CD4-positive, alpha-beta T cell treated with Interleukin-15 for 1 hour (primary cell): Measurements from ENCODE around the gene ZBTB6.
"Not testable (repeated sequence)": the region's sequence is repeated elsewhere in the genome, so short reads cannot be mapped to it uniquely, and the experiment has no call there.

ENCODE experiments used
- DNase-seq: peaks from one replicate; pipeline ENCODE4 v3.0.0-alpha.2; 2020

The ZBTB6 gene

DNA sequence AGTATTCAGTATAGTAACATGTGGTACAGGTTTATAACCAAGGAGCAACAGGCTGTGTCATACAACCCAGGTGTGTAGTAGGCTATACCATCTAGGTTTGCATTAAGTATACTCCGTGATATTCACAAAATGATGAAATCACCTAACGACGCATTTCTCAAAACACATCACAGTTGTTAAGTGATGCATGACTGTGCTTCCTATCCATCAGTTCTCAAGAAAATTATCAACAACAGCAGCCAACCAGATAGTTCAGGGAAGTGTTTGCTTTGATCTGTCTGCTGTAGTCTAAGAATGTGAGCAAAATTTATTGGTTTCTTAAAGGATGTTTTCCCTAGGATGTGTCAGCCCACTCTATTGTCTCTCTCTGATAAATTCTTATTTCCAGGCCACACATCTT lies 10.8 kb upstream of the ZBTB6 start:
- DNase-seq: no peak

DNA sequence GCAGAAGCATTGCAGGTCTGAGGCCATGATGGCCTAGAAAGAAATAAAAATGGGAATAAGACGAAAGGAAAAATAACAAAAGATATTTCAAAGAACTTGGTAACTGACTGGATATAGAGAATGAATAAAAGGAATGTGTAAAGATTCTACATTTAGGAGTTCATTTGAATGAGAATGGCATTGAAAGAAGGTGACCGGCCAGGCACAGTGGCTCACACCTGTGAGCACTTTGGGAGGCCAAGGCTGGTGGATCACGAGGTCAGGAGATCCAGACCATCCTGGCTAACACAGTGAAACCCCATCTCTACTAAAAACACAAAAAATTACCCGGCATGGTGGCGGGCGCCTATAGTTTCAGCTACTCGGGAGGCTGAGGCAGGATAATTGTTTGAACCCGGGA lies 9.6 kb upstream of the ZBTB6 start:
- DNase-seq: no peak

DNA sequence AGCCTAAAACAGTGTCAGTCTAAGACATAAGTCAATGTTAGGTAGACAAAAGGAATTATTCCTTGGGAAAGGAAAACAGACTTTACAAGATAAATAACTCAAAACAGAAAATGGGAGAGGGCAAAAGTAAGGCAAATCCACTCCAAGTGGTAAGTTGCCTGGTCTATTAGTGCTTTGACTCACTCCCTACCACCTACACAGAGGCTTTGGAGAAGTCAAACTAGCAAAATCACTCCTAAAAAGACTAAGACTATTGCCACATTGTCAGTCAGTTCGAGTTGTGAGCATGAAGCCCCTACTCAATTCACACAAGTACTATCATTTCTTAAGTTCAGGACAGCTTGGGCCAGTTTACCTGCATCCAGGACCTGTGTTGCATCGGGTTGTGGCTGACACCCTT lies 5.2 kb upstream of the ZBTB6 start:
- no peak for DNase-seq

DNA sequence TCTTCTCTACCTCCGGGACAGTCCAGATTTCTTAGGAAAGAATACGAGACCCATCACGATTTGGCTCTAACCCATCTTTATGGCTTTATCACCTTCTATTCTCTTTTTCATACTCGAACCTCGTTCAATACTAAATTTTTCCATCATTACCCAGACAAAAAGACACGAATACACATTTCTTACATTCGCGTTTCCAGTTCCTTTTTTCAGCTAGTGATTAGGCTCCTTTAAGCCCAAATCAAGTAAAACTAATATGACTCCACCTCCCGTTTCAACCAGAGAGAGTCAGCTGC lies 506 bp downstream of the ZBTB6 start:
- DNase-seq: no peak

DNA sequence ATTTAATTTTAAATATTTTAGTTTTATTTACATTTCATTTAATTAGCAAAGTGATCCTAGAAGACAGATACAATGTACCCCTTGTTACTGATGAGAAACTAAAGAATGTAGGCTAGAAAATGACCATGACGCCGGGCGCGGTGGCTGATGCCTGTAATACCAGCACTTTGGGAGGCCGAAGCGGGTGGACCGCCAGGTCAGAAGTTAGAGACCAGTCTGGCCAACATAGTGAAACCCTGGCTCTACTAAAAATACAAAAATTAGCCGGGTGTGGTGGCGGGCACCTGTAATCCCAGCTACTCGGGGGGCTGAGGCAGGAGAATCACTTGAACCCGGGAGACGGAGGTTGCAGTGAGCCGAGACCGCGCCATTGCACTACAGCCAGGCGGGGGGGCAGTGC lies 7.0 kb downstream of the ZBTB6 start:
- DNase-seq: not testable (repeated sequence)

DNA sequence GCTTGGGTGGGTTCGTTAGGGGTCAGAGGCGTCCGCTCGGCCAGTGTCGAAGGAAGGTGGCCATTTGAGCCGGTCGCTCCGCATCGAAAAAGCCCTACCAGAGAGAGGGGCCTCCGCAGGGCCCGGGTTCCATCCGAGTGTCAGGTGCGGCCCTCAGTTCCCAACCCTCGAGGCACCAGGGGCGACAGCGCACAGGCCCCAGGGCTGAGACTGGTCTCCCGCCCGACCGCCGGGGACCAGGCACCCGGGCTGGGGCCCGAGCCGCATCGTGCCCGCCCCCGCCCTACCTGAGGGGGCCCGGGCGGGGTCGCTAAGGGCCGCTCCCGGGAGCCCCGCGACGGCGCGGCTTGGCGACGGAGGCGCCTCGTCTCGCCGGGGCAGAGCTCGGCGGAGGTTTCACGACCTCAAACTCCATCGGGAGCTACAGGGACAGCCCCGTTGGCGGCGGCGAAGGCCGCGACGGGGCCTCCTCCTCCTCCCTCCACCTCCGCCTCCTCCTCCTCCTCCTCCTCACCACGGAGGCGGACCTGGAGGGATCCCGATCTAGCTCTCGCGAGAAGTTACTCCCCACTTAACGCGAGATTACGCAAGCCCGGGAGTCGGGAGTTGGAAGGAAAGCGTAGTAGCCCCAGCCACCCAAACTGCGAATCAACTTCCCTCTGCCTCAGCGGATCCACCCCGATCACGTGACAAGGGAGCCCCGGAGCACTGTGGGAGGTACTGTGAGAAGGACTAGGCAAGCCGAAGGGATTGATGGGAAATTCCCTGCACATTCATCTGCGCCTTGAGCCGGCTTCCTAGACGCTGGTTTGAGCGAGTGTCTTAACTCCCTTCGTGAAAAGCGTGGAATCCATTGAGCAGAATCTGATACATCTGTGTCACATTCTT lies 8.1 kb downstream of the ZBTB6 start, which contains the start of gene RC3H2:
Gene RC3H2, minus strand, starts transcription at position 537 of the 888 bp plus-strand sequence. CDS start 7,850 bp downstream, outside the sequence.
- peak; percentile 99 for DNase-seq

DNA sequence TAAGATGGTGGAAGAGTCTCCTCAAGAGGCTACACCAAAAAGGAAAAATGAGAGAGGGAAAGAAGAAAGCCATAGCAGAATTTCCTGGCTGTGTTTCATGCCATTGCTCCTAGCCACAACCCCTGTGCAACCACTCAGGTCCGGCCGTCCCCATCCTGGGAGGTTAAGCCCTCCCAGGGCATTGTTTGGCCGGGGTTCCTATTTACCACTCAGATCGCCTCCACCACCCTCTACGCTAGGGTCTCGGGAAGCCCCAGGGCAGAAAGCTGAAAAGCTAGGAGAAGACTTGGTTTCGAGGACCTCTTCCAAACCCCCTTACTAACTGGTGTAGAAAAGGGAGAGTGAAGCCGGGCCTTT lies 8.7 kb downstream of the ZBTB6 start:
- peak; percentile 20 for DNase-seq

DNA sequence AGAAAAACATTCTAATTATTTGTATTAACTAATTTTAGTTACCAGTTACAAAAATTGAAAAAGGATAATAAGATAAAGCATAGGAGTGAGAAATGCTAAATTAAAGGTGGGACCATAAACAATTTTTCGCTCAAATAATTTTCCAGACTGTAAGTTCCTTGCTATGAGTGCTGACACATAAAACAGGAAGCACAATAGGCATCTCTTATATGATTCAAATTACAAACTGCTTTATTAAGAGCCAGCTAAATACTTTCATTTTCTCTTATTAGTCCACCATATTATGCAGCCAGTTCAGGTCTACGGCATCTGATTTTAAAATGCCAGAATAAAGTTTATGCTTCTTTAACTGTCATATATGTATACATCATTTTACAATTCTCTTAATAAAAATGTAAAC lies 12.3 kb downstream of the ZBTB6 start:
- DNase-seq: no peak

DNA sequence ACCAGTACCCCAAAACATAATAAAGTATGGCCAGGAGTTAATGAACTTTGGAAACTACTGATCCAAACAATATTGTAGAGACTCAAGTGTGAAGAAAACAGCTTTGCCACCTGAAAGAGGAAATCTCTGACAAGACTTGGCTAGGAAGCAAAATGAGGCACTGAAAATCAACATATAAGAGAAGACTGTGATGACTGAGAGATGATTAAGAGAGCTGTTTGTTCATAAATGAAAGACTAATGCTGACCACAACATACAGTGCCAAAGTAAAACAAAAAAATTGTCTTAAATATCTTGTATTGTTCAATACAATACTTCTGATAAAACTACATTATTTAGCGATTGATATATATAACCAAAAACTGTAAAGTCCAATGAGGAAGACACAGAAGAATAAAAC lies 15.2 kb downstream of the ZBTB6 start:
- no peak for DNase-seq

DNA sequence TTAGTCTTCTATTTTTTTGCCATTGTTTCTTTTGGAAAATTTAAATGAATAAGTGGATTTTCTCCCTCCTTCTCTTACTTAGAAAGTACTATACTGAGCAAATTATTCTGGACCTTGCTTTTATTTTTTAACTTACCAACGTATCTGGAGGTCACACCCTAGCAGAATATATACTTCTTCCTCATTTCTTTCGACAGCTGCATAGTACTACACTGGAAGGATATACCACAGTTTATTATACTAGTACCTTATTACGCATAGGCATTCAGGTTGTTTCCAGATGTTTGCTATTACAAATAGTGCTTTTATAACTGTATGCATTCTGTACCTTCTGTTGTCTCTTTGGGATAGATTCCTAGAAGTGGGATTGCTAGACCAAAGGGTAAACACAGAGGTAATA lies 24.6 kb downstream of the ZBTB6 start:
- DNase-seq: no peak

DNA sequence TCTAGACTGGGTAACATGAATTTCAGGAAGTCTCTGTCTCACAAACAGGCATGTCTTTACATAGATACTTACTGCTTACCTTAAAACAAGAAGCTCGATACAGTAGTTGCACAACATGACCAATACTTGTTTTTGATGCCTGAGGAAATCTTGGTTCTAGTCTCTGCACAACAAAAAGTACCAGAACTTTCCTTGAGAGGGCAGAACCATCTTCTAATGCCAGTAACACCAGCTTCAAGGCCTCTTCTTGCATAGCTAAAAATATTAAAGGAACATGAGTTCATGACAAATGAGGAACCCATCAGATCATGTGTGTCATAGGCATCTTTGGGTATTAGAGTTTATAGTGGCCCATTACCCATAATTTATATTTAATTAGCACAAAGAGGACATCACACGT lies 30.0 kb downstream of the ZBTB6 start:
- DNase-seq: no peak

DNA sequence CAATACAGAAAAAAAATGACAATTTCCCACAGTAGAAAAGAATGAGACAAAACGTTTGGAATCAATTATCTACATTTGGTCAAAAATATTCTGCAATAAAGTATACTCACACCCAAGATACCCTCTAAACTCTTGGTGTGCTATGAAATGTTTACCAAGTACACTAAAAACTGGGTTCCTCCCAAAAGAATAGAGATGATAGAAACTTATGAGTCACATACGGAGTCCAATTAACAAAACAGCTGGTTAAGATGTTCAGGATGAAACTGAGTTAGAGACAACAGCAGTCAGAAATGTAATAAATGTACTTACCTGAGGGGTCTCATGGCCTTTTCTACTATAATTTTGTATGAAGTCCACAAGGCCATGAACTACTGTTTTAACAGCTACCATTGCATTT lies 33.7 kb downstream of the ZBTB6 start:
- DNase-seq: no peak

DNA sequence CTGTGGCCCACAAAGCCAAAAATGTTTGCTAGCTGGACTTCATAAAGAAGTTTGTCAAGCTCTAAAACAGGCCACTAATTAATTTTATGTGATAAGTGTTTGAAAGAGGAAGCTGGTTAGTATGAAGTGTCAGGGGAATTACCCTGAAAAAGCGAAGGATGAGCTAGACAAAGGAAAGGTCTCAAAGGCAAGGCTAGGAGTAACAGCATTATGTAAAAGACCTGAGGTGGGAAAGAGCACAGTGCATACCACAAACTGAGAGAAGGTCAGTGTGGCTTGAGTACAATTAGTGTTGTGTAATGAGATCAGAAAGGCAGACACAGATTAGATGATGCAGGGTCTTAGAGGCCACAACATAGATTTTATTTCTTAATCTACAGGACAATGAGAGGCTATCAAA lies 37.6 kb downstream of the ZBTB6 start:
- DNase-seq: no peak

DNA sequence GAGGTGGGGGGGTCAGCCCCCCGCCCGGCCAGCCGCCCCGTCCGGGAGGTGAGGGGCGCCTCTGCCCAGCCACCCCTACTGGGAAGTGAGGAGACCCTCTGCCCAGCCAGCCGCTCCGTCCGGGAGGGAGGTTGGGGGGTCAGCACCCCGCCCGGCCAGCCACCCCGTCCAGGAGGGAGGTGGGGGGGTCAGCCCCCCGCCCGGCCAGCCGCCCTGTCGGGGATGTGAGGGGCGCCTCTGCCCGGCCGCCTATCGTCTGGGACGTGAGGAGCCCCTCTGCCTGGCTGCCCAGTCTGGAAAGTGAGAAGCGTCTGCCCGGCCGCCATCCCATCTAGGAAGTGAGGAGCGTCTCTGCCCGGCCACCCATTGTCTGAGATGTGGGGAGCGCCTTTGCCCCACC lies 45.8 kb downstream of the ZBTB6 start:
- DNase-seq: not testable (repeated sequence)

DNA sequence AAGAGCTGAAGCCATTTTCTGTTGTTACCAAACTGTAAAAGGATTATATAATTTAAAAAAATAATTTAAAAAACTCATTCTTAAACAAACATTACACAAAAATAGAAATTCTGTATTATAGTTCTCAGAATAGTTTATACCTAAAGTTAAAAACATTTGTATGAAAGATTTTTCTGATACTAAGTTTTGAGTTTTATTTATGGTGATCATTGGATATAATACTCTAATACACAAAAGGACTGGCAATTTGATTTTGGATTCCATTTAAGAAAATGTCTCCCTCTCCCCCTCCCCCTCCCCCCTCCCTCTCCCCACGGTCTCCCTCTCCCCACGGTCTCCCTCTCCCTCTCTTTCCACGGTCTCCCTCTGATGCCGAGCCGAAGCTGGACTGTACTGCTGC lies 47.0 kb downstream of the ZBTB6 start:
- no peak for DNase-seq

DNA sequence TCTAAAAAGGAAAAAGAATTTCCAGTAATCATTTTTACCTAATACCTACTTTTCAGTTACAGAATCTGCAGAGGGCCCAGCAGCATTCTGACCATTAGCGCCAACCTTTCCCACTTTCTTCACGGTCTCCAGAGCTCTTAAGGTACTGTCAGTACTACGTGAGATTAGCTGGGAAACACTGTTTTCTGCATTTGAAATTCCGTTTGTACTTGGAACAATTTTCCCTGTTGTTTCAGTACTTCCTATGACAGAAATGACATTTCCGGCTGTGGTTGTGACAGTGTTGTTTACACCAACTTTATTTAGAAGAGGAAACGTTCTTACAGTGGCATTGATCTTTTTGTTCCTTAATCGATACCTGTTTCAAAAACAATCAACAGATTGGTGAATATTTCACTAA lies 47.8 kb downstream of the ZBTB6 start:
- DNase-seq: no peak

DNA sequence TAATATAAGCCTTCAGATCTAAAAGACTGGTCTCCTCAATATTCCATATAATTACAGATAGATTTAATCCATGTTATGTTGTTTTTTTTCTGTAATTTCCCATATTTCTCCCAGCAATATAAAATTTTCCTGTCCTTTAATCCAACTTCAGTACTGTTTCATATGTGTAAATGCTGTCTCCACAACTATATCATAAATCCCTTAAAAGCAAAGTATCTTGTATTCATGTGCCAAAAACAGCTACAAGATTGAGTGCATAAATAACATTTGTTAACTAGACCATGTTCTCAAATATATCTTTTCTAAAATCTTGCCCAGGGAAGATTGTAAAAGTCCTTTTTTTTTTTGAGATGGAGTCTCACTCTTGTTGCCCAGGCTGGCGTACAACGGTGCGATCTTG lies 49.7 kb downstream of the ZBTB6 start:
- DNase-seq: no peak

DNA sequence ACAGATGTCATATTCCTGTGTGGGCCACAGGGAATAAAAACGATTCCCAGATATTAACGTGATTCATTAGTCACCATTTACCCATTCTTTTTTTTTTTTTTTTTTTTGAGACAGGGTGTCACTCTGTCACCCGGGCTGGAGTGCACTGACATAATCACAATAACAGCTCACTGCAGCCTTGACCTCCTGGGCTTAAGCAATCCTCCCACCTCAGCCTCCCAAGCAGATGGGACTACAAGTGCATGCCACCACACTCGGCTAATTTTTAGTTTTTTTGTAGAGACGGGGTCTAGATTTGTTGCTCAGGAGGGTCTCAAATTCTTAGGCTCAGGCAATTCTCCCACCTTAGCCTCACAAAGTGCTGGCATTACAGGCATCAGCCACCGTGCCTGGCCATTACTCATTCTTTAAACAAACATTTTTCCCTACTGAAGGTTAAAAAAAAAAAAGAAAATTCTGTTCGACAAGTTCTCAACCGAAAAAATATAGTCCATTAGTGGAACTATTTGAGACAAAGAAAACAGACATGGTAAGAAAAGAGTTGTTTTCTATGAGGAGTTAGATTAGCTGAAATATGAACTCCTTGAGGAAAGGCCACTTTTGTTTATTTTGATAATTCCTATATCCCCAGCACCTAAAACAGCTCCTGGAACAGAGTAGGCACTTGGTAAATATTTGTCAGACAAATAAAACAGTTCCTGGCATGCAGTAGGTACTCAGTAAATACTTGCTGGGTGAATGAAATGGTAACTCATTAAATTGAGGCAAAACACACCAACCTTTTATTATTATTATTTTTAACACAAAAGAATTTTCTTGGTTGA lies 52.6 kb downstream of the ZBTB6 start:
- no peak for DNase-seq
